Kidney epithelial cell (primary cell): ENCODE data around the gene CD200R1L. TPM values are rescaled to one million over a fixed set of nuclear protein-coding genes. Genes with fewer than 3 reads are reported as not detected.

Experiments used
- DNase-seq: peaks from one replicate; pipeline ENCODE4 v3.0.0-alpha.2; 2010; ENCODE audit warnings: low read depth
- H3K27me3 ChIP-seq: 2 replicates; pipeline ENCODE4 v1.6.0; 2011; ENCODE audit warnings: low read length; ENCODE audit not compliant: control insufficient read depth, insufficient read depth
- H3K36me3 ChIP-seq: 2 replicates; pipeline ENCODE4 v1.5.1; 2011; ENCODE audit warnings: low read length; ENCODE audit not compliant: control insufficient read depth, insufficient read depth
- H3K4me3 ChIP-seq: 2 replicates; pipeline ENCODE4 v1.5.1; 2011; ENCODE audit warnings: low read depth, mild to moderate bottlenecking, control low read depth, low read length
- CTCF ChIP-seq: IDR thresholded peaks from 2 replicates; pipeline ENCODE4 v1.5.1; 2011; ENCODE audit warnings: mild to moderate bottlenecking, moderate library complexity, low read length, control low read depth, inconsistent platforms; ENCODE audit not compliant: insufficient read depth, poor library complexity, severe bottlenecking
- total RNA-seq: library from RNA; depleted of rRNA; stranded (reverse); fragments of >200 nt; gene quantifications from 2 replicates; pipeline ENCODE4 v1.2.3, GENCODE V29; 2015

The CD200R1L gene
- total RNA-seq, 1 donor from 2014 or later, result not detected

DNA sequence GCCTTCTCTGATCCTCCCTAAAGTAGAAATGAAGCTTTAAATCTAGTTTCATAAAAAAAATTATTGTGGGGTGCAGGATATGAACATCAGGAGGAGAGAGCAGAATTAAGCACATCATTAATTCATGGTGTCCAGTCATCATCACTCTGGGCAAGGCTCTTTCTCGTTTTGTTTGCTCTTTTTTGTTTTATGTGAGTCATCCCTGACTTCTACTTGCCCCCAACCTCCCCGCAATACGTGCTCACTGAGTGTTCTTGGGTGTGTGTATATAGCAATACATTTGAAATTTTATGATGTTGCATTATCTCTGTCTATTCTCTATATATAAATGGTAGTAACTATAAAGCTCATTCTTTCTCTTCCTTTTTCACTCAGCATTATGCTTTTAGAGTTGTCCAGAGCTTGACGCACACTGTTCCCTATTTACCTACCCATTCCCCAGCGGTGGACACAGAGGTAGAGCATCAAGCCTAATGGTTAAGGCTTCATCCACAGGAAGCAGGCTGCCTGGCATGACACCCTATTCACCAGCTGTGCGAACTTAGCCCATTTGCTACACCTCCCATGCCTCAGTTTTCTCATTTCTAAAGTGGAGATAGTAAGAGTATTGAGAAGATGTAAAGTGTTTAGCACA, 72.3 kb downstream of the CD200R1L start:
- H3K36me3 ChIP-seq, result no peaks in the 10 kb centered on the region

DNA sequence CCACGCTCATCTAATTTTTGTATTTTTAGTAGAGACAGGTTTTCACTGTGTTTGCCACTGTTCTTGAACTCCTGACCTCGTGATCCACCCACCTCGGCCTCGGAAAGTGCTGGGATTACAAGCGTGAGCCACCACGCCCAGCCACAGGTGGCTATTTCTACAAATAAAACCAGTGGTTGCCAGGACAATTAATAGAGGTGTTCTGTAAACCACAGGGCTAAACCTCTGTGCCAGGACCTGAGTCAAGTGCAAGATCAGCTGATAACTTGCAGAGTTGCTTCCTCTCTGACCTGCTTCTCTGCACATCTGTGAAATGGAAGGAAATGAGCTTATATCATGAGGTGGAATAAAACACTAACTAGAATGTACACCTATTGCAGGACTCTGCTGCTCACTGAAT, 72.8 kb downstream of the CD200R1L start:
- TF ChIP-seq CTCF, result no peak
- Histone ChIP-seq H3K4me3 (no peak overlapping the region), H3K27me3 (no peaks in the 10 kb centered on the region), H3K36me3 (no peaks in the 10 kb centered on the region)
- no peak for DNase-seq

More for the DNA sequence above, 72.3 kb downstream of the CD200R1L start:
- TF ChIP-seq CTCF, result no peak
- DNase-seq, result no peak
- Histone ChIP-seq H3K4me3 (no peak overlapping the region), H3K27me3 (no peaks in the 10 kb centered on the region)

DNA sequence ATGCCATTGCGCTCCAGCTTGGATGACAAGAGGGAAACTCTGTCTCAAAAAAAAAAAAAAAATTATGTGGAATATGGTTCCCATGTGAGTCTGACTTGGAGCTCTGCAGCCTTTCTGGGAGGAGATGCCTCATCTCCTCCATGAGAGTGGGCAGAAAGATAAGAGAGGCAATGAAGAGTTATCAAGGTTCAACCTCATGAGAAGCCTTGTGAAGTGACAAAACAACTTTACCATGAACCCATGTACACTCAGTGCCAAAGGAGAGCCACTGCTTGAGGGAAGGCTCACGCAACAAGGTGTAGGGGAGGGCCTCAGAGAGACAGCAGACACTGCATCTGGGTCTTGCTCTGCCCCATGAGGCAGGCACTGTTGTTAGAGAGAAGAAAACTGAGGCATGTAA, 75.7 kb downstream of the CD200R1L start:
- Histone ChIP-seq H3K27me3 (no peaks in the 10 kb centered on the region), H3K4me3 (no peak overlapping the region), H3K36me3 (no peaks in the 10 kb centered on the region)
- no peak for DNase-seq
- TF ChIP-seq CTCF, result no peak

DNA sequence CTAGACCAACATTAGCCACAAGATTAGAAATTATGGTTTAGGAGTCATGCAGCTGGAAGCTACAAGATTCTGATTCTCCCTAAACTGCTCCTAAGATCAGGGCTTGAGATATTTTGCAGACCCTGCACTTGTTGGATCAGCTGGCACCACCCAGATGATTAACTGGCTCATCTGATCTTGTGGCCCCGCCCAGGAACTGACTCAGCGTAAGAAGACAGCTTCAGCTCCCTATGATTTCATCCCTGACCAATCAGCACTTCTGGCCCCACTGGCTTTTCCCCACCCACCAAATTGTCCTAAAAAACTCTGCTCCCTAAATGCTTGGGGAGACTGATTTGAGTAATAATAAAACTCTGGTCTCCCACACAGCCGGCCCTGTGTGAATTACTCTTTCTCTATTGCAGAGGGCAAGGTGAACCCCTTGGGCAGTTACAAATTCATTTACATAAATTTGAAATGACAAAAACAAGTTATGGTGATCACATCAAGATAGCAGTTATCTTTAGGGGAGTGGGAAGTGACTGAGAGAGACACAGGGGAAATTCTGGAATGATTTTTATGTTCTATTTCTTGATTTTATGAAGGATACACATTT, 76.5 kb downstream of the CD200R1L start:
- no peaks in the 10 kb centered on the region for H3K36me3 ChIP-seq
- DNase-seq, result no peak
- H3K4me3 ChIP-seq, result no peak overlapping the region
- no peak for TF ChIP-seq CTCF
- no peaks in the 10 kb centered on the region for H3K27me3 ChIP-seq

DNA sequence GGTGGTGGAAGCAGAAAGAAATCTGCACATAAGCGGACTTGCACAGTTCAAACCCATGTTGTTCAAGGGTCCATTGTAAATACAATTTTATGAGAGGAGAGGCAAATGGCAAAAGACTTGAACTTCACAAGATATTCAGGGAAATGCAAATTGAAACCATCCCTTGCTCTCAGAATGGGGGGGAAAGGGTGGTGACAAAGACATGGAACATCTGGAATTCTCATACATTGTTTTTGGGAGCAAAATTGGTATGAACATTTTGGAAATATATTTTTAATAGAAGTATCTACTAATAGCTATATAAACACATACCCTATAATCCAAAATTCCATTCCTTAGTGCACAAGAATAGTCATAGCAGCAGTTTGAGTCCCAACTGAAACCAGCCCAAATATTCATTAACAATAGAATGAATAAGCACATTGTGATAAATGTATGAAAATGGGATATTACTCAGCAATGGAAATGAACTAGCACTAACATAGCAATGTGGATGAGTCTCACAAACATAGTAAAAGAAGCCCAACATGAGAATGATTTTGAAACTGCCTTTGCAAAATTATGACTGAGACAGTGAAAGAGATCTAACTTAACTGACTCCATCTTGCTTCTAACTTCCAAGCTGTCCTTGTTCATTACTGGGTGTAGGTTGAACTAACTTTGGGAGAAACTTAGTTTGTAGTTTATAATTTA, 77.2 kb downstream of the CD200R1L start:
- DNase-seq, result no peak
- no peaks in the 10 kb centered on the region for H3K27me3 ChIP-seq
- TF ChIP-seq CTCF, result no peak
- H3K4me3 ChIP-seq, result no peak overlapping the region
- H3K36me3 ChIP-seq, result no peaks in the 10 kb centered on the region
